SK-N-DZ (cell line): ENCODE results near the gene CALHM2.
"Not testable (repeated sequence)": the region's sequence is repeated elsewhere in the genome, so short reads cannot be mapped to it uniquely, and the experiment has no call there.

ENCODE experiments used
- DNase-seq: peaks from one replicate; pipeline ENCODE4 v3.0.0-alpha.2; 2015; ENCODE audit warnings: low spot score

The CALHM2 gene

DNA sequence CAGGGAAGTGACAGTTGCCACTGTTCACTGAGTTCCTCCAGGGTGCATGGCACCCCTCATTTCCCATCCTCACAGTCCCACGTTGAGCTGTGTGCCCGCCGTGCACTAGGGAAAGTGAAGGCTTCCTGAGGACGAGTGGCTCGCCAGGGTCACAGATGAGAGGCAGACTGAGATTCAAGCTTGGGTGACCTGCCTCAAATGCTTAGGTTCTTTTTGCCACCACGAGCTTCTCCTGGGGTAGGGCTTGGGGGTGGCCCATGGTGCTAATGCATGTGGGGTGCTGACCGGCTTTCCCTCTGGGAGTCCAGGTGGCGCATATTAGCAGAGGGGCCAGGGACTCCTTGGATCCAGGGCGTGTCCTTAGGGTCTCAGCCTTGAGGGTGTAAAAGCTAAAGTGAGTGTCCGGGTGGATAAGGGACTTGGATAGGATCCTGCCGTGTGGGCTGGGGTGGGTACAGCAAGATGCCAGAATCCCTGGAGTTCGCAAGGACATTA, 1.9 kb downstream of the CALHM2 start:
- DNase-seq, result no peak

DNA sequence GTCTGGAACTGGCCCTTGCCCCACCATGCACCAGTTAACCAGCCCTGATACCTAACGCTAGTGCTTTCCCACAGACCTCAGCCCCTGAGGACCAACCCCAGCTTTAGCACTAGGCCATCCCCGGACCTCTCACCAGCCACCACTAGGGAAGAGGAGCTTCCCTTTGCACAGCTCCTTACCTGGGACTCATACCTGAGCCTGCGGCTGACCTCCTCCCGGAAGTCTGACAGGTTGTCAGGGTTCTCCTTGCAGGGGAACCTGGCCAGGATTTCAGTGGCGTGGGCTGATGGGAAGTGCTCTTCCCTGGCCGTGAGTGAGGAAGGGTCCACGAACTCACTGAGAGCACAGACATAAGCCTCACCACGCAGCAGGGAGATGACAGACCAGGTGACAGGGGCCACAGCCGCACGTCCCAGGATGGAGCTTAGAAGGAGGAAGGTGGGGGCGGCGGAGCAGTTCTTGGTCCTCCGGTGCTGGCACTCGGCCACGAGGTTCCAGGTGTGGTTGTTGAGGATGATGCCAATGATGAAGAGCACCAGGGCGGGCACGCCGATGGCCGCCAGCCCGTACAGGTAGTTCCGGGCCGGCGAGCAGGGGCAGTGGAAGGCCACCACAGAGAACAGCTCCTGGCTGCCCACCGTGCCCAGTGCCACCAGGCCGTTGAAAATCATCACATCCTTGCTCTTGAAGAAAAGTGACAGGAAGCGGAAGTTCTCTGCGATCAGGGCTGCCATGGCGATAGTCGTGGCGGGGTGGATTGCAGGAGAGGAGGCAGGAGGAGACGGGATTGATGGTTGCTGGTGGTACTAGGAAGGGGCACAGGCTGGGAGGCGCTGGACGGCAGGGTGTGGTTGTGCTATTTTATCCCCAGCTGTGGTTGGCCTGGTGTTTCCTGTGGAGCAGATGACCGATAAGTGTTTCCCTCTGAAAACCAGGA, 2.7 kb downstream of the CALHM2 start:
- no peak for DNase-seq

DNA sequence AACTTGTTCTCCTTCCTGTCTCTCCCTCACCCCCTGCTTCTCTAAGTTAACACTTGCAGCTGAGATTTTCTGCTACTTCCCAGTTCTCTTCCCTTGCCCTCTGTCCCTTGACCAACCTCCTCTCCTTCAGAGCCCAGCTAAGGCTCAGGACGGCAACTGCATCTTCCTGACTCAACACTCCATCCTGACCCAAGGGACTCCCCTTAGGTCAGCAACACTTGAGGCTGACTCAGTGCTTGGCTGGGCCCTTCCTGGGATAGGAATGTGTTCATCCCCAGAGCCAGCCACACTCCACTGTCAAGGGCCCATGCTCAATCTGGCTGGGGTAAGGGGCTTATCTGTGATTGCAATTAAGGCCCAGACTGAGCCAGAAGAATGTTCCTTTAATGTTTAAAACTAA, 3.4 kb downstream of the CALHM2 start:
- no peak for DNase-seq

DNA sequence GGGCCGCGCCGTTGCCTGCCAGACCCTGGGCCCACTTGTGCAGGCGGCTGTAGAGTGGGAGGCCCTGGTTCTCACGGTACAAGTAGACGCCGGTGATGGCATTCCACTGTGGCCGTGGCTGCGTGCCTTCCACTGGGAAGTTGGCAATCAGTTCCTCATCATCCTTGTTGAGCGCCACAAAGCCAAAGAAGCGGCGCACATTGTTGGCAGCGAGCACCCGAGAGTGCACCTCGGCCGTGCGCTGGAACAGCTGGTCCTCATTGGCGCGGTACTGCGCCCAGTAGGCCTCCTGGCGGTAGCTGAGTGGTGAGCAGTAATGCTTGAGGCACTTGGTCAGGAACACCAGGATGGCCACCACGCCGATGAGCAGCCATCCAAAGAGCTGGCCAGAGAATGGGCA, 5.0 kb downstream of the CALHM2 start:
- DNase-seq, result no peak

DNA sequence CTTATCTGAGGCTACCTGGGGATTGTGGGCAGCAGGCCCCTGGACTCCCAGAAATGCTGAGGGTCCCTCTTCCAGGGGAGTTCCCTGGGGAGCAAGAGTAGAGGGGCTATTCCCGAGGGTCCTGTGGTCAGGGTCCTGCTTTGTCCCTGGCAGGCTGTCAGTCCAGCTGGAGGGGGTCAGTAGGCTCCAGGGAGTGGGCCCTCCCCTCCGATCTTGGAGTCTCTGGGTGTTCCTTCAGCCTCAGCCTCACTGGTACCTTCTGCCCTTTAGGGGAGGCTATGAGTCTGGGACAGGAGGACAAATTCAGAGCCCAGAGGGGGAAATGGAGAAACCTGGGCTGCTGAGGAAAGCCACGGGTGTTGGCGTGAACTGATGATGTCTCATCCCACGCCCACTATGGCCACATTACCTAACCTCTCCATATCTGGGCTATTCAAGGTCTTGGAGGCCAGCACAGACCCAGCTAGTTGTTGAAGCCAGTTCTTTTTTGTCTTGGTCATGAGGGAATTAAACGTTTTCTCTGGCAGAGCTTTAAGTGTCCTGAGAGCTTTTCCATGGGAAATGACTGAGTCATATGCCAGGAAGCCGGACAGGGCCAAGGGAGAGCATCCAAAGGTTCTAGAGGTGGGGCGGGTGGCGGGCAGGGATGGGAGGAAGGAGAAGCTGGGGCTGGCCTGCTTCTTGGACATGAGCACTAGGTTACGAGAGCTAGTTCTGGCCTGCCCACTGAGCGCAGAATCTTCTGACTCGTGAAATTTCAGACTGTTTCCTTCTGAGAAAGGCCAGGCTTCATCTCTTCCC, 6.2 kb downstream of the CALHM2 start:
- DNase-seq, result no peak

DNA sequence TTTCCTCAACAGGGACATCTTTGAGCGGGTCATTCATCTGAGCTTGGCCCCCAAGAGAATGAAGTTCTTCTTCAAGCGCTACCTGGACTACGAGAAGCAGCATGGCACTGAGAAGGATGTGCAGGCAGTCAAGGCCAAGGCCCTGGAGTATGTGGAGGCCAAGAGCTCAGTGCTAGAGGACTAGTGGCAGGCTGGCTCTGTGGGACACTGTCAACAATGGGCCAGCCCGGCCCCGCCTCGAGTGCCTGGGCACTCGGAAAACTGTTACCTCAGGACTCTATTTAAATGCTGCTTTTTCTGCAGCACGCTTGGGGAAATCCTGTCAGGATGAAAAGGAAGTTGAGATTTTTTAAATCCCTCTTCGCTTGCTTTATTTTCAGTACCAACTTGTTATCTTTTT, 6.8 kb downstream of the CALHM2 start:
- DNase-seq, result no peak

DNA sequence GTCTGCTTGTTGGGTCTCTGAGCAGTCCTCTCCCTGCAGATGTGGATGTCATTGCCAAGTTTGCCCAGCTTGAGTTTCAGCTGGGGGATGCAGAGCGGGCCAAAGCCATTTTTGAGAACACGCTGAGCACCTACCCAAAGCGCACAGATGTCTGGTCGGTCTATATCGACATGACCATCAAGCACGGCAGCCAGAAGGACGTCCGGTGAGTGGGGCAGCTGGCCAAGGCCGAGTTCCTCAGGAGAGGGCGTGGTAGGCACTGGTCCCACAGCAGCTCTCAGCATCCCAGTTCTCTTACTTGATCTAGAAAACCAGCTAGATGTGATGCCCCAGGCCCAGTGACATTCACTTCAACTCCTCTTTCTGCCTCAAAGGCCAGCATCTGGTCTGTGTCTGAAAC, 7.7 kb downstream of the CALHM2 start:
- no peak for DNase-seq

DNA sequence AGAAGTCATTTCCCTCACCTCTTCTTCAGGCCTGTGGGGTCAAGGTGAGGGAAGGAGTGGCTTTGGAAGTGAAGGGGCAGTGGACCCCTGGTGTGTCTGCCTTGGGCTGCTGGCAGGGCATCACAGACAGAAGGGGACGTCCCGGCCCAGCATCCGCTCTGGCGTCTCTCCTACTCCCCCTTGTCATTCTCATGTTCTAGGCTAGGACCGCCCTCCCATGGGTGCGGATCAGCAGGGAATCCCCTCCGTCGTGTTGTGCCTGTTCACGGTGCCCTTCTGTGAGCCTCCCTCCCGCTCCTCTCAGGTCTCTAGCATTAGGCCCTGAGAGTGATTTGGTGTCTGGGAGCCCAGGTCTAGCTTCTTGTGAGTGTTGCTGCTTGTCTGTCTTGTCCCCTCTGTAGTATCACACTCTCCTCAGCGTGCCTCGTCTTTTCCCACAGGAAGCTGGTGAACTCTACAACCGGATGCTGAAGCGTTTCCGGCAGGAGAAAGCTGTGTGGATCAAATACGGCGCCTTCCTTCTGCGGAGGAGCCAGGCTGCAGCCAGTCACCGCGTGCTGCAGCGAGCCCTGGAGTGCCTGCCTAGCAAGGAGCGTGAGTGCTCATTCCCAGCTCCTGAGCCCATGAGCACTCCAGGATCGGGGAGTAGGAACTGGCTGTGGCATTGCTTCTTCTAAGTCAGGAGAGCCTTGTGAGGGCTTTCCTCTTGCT, 8.5 kb downstream of the CALHM2 start:
- no peak for DNase-seq

DNA sequence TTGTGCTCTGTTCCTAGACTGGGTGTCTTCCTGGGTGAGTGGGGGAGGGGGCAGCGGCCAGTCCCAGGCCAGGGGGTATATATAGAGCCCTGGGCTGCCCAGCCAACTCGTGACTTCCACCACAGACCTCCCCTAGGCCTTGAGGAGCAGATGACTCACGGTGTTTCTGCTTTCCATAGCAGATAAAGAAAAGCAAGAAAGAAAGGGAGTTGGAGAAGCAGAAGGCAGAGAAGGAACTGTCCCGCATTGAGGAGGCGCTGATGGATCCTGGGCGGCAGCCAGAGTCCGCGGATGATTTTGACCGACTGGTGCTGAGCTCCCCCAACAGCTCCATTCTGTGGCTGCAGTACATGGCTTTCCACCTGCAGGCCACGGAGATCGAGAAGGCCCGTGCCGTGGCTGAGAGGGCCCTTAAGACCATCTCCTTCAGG, 10.1 kb downstream of the CALHM2 start:
- no peak for DNase-seq

DNA sequence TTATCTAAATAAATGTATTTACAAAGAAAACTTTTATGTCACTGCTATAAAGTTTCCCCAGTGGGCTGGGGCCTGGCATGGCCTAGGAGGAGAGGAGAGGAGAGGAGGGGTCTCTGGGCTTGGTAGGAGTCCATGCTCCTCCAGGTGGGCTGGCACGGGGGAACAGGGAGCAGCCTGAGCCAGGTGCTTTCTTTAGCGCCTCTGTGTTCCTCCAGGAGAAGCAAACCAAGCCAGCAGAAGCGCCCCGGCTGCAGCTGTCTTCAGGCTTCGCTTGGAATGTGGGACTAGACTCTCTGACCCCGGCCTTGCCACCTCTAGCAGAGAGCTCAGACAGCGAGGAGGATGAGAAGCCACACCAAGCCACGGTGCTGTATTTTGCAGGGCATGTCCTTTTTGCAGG, 10.6 kb downstream of the CALHM2 start:
- DNase-seq, result no peak

DNA sequence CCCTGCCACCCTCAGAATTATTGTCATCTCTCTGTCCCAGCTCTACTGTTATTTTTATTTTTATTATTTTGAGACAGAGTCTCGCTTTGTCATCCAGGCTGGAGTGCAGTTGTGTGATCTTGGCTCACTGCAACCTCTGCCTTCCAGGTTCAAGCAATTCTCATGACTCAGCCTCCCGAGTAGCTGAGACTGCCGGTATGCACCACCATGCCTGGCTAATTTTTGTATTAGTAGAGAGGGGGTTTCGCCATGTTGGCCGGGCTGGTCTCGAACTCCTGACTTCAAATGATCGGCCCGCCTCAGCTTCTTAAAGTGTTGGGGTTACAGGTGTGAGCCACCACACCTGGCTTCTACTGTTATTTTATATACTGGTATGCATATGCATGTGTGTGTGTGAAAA, 11.0 kb downstream of the CALHM2 start:
- DNase-seq, result no peak

DNA sequence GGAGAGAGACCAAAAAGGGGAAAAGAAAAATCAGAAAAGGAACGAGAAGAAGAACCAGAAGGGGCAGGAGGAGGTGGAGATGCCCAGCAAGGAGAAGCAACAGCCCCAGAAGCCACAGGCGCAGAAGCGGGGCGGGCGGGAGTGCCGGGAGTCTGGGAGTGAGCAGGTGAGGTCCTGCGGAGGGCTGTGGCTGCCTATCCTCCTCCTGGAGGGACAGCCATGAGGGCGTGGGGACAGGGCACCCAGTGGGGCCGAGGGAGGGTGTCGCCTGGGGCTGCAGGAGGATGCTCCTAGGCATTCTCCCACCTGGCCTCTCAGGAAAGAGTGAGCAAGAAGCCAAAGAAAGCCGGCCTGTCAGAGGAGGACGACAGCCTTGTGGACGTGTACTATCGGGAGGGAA, 11.8 kb downstream of the CALHM2 start:
- no peak for DNase-seq

DNA sequence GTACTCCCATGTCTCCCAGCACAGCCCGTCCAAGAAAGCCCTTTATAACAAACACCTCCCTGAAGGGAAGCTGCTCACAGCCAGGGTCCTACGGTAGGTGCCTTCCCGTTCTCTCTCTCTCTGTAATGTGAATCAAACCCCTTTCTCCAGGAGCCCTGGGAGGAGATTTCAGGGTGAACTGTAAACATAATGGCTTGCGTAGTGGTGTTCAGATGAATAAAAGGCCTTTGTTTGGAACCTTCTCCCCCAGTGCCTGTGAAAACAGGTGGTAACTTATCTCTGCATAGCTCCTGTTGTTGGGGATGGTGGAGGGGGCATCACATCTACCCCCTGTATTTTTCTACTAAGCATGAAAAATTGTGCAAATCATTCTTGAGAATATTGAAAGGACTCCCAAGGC, 12.4 kb downstream of the CALHM2 start:
- no peak for DNase-seq

DNA sequence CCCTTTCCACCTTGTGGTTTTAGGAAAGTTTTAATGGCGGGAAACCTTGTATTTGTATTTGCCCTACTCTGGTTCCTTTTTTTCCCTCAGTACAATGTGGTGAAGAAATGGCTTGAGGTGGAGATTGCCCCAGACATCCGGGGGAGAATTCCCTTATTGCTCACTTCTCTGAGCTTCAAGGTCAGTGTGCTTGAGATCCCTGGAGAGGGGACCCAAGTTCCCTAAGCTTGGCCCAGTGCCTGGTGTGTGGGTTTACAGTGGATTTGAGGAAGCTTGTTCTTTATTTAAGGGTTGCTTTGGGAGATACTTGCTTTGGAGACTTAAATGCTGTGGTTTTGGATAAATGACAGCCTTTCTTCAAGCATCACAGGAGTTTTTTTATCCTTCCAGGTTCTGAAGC, 18.3 kb downstream of the CALHM2 start:
- no peak for DNase-seq

DNA sequence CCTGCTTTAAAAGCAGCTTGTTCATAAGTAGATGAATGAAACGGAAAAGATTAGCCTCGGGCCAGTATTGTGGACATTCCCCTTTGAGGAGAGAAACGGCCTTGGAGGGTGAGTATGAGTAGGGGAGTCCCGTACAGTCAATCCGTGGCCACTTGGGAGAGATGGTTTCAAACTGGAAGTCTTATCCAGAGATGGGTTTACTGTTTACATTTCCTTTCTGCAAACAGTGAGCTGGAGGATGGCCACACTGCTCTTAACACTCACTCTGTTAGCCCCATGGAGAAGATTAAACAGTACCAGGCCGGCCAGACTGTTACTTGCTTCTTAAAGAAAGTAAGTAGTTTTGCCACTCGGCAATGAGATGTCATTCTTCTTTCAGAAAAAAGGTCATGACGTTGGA, 20.3 kb downstream of the CALHM2 start:
- no peak for DNase-seq

DNA sequence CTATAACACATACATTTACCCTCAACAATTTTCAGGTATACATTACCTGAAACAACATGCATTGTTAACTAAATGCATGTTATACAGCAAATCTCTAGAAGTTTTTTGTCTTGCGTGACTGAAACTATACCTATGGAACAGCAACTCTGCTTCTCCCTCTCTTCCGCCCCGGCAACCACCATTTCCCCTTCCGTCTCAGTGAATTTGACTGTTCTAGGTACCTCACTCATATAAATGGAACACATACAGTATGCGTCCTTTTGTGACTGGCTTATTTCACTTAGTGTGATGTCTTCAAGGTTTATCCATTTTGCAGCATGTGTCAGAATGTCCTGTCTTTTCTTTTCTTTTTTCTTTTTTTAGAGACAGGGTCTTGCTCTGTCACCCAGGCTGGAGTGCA, 22.5 kb downstream of the CALHM2 start:
- no peak for DNase-seq

DNA sequence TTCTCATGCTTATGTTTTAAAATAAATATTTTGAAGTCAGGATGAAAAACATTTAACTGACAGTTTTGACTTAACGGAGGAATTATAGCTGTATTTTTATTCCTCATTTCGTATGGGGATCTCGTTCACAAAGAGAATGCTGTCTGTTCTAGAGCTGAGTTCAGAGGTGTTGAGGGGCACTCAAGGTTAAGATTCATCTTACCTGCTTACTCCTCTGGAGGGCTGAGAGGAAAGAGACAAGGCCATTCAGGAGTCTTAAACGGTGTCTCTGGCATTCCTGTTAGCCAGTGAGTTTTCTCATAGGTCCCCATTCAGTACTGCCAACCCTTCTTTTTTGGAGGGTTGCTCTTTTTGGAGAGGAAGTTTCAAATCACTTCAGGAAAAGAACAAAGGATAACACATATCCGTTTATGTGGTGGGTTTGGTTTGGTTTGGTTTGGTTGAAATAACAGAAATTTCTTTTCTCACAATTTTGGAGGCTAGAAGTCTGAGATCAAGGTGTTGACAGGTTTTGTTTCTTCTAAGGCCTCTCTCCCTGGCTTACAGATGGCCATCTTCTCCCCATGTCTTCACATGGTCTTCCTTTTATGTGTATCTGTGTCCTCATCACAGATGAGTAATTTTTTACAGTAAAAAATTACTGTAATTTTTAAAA, 23.1 kb downstream of the CALHM2 start:
- DNase-seq, result no peak

DNA sequence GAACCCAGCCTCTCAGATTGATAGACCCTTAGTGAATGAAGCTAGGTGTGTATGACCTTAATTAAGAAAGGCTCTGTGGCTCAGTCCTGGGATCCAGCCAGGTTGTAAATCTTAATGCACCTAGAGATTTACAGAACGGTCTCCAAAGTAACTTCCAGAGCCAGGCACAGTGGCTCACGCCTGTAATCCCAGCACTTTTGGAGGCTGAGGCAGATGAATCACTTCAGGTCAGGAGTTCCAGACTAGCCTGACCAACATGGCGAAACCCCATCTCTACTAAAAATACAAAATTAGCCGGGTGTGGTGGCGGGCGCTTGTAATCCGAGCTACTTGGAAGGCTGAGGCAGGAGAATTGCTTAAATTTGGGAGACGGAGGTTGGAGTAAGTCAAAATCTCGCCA, 24.3 kb downstream of the CALHM2 start:
- DNase-seq, result no peak

DNA sequence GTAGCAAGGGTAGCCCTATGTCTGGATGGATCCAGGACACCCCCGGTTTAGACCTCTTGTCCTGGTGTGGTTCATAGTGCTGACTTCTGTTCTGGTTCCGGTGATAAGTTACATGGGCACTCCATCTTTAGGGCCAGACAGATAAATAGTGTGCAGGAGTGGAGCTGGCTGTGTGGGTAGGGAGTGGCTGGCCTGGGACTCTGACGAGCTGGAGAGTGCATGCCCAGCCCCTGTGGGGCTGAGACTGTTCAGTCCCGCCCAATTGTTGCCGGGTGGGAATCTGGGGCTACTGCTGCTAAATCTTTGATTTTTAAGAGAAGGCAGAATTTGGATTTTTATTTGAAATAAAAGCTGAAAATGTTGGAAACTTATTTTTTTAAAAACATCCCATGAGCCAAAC, 28.4 kb downstream of the CALHM2 start:
- DNase-seq, result no peak

DNA sequence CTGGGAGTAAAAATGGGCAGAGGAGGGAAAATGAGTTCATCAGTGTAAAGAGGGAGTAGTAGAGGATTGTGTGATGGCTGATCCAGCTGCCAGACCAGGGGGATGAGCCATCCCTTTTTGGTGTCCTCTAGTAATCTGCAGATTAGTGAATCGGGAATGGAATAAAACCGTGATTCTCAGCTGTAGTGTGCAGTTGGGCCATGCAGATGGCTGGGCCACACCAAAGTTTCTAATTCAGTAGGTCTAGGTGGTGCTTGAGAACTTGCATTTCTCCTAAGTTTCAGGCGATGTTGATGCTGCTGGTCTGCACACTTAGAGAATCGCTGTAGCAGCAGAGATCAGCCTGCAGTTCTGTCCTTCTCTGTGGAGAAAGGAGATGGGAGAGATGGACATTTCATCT, 33.1 kb downstream of the CALHM2 start:
- no peak for DNase-seq

DNA sequence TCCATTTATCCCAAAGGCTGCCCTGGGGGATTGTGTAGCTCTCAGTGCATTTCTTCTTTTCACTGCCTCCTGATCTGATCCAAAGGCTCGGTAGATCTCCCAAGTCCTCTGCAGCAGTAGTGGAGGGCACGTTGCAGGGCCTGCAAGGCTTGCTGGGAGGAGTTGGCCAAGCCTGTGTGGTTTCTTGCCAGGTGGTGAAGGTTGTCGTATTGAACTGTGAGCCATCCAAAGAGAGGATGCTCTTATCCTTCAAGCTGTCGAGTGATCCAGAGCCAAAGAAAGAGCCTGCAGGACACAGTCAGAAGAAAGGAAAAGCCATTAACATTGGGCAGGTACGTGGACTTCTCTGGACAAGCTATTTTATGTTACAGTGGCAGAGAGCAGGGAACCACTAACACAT, 34.6 kb downstream of the CALHM2 start:
- DNase-seq, result no peak

DNA sequence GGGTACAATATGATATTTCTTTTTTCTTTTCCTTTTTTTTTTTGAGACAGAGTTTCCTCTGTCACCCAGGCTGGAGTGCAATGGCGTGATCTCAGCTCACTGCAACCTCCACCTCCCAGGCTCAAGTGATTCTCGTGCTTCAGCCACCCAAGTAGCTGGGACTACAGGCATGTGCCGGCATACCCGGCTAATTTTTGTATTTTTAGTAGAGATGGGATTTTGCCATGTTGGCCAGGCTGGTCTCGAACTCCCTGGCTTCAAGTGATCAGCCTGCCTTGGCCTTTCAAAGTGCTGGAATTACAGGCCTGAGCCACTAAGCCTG, 35.1 kb downstream of the CALHM2 start:
- DNase-seq, result not testable (repeated sequence)
